GM23338 (cell line): ENCODE measurements around the gene LTBP2. TPM values are rescaled to one million over a fixed set of nuclear protein-coding genes. Genes with fewer than 3 reads are reported as not detected.

ENCODE experiments used
- ATAC-seq: fragments of 200-7000 bp; cut with Tn5 transposase; 3 replicates; pipeline ENCODE4 v1.9.1; 2020
- DNase-seq: peaks from one replicate; pipeline ENCODE4 v3.0.0-alpha.2; 2015; ENCODE audit warnings: low spot score
- H2AFZ ChIP-seq: fragments of 200-600 bp; sonication (generic); 2 replicates; pipeline ENCODE4 v1.8.0; 2016; ENCODE audit warnings: antibody characterized with exemption, mild to moderate bottlenecking, moderate library complexity
- H3F3A ChIP-seq: fragments of 200-600 bp; sonication (generic); replicated peaks from 2 replicates; pipeline ENCODE4 v1.8.0; 2017; ENCODE audit warnings: antibody characterized with exemption, mixed run types, low read depth
- H3K27ac ChIP-seq: fragments of 200-600 bp; sonication (generic); 2 replicates; pipeline ENCODE4 v1.6.1; 2016; ENCODE audit warnings: low read depth
- H3K27me3 ChIP-seq: fragments of 200-600 bp; sonication (generic); 2 replicates; pipeline ENCODE4 v1.8.0; 2016; ENCODE audit warnings: mild to moderate bottlenecking, mixed run types, moderate library complexity; ENCODE audit not compliant: insufficient read depth
- H3K36me3 ChIP-seq: fragments of 200-600 bp; sonication (generic); 2 replicates; pipeline ENCODE4 v1.8.0; 2016; ENCODE audit warnings: mild to moderate bottlenecking; ENCODE audit not compliant: insufficient read depth
- H3K4me1 ChIP-seq: fragments of 200-600 bp; sonication (generic); 2 replicates; pipeline ENCODE4 v1.8.0; 2016; ENCODE audit warnings: mild to moderate bottlenecking, moderate library complexity; ENCODE audit not compliant: insufficient read depth
- H3K4me2 ChIP-seq: fragments of 200-600 bp; sonication (generic); 2 replicates; pipeline ENCODE4 v1.7.1; 2017; ENCODE audit warnings: mixed run types
- H3K4me3 ChIP-seq: fragments of 200-600 bp; sonication (generic); 2 replicates; pipeline ENCODE4 v1.6.1; 2016; ENCODE audit warnings: mixed run types
- H3K79me2 ChIP-seq: fragments of 200-600 bp; sonication (generic); replicated peaks from 2 replicates; pipeline ENCODE4 v1.8.0; 2017; ENCODE audit warnings: mild to moderate bottlenecking; ENCODE audit not compliant: insufficient read depth
- H3K9me2 ChIP-seq: fragments of 200-600 bp; sonication (generic); 2 replicates; pipeline ENCODE4 v1.8.0; 2017; ENCODE audit not compliant: insufficient read depth
- H4K20me1 ChIP-seq: fragments of 200-600 bp; sonication (generic); replicated peaks from 2 replicates; pipeline ENCODE4 v1.8.0; 2017; ENCODE audit warnings: mild to moderate bottlenecking; ENCODE audit not compliant: insufficient read depth
- H3K27ac Mint-ChIP-seq: 2 replicates; pipeline ENCODE4 v1.8.0; 2020; ENCODE audit warnings: inconsistent platforms, mild to moderate bottlenecking, moderate library complexity, mixed read lengths
- H3K27me3 Mint-ChIP-seq: 3 replicates; pipeline ENCODE4 v1.8.0; 2022; ENCODE audit warnings: low read depth, mild to moderate bottlenecking, moderate library complexity, mixed read lengths, inconsistent platforms; ENCODE audit not compliant: insufficient read depth, poor library complexity
- H3K36me3 Mint-ChIP-seq: 3 replicates; pipeline ENCODE4 v1.8.0; 2021; ENCODE audit warnings: low read depth, mild to moderate bottlenecking, inconsistent platforms, moderate library complexity, mixed read lengths
- H3K4me1 Mint-ChIP-seq: 3 replicates; pipeline ENCODE4 v1.8.0; 2020; ENCODE audit warnings: mild to moderate bottlenecking, inconsistent platforms, mixed read lengths
- H3K4me3 Mint-ChIP-seq: 3 replicates; pipeline ENCODE4 v1.8.0; 2021; ENCODE audit warnings: moderate library complexity, mild to moderate bottlenecking, inconsistent platforms, mixed read lengths
- H3K9me3 Mint-ChIP-seq: 3 replicates; pipeline ENCODE4 v1.8.0; 2020; ENCODE audit warnings: moderate library complexity, mild to moderate bottlenecking, inconsistent platforms, mixed read lengths
- CREB1 ChIP-seq: fragments of 250-450 bp; sonication (Bioruptor Pico); IDR thresholded peaks from 2 replicates; pipeline ENCODE4 v1.5.0; 2020; ENCODE audit warnings: low read depth, mild to moderate bottlenecking, moderate library complexity
- EZH2 ChIP-seq: fragments of 200-600 bp; sonication (generic); IDR thresholded peaks from one replicate; pipeline ENCODE4 v1.8.0; 2017; ENCODE audit warnings: antibody characterized with exemption, mild to moderate bottlenecking, low read depth; ENCODE audit not compliant: unreplicated experiment
- EZH2phosphoT487 ChIP-seq: fragments of 200-600 bp; sonication (generic); IDR thresholded peaks from one replicate; pipeline ENCODE4 v1.8.1; 2018; ENCODE audit warnings: antibody characterized with exemption; ENCODE audit not compliant: unreplicated experiment
- JUNB ChIP-seq: IDR thresholded peaks from one replicate; pipeline ENCODE4 v1.6.1; 2016; ENCODE audit warnings: antibody characterized with exemption; ENCODE audit not compliant: unreplicated experiment
- NANOG ChIP-seq: IDR thresholded peaks from 2 replicates; pipeline ENCODE4 v1.6.1; 2016; ENCODE audit warnings: antibody characterized with exemption, borderline replicate concordance
- POLR2AphosphoS5 ChIP-seq: IDR thresholded peaks from 2 replicates; pipeline ENCODE4 v1.6.1; 2016; ENCODE audit warnings: antibody characterized with exemption, low read depth
- STAT1 ChIP-seq: IDR thresholded peaks from one replicate; pipeline ENCODE4 v1.6.1; 2016; ENCODE audit warnings: antibody characterized with exemption; ENCODE audit not compliant: unreplicated experiment
- ZNF114 ChIP-seq: fragments of 250-450 bp; sonication (Bioruptor Pico); IDR thresholded peaks from 2 replicates; pipeline ENCODE4 v1.5.0; 2020; ENCODE audit warnings: mild to moderate bottlenecking, moderate library complexity
- ZNF331 ChIP-seq: fragments of 250-450 bp; sonication (Bioruptor Pico); IDR thresholded peaks from 2 replicates; pipeline ENCODE4 v1.5.0; 2020; ENCODE audit warnings: low read depth, mild to moderate bottlenecking, moderate library complexity
- polyA plus RNA-seq: library from polyadenylated mRNA; unstranded; fragments of >200 nt; fragmentation: Nextera tagmentation; extraction: Ambion mirVana; gene quantifications from 2 replicates; pipeline ENCODE4 v1.2.1, GENCODE V29; 2016
- total RNA-seq: library from RNA; depleted of rRNA; stranded (reverse); fragments of >200 nt; shearing (Covaris generic); gene quantifications from 2 replicates; pipeline ENCODE4 v1.2.3, GENCODE V29; 2014
- TF ChIP-seq, protein P1 (sequence below): IDR thresholded peaks from one replicate; pipeline ENCODE4 v1.6.1; 2018; ENCODE audit warnings: antibody characterized with exemption; ENCODE audit not compliant: unreplicated experiment
- TF ChIP-seq, protein P2 (sequence below), 2 experiments: fragments of 200-600 bp in 1 of 2; sonication (generic) in 1 of 2; conservative IDR thresholded peaks; 2 replicates each; pipeline versions ENCODE4 v1.5.1 to v1.6.1; 2016 to 2017; ENCODE audit warnings: antibody characterized with exemption in 2 of 2, low read depth in 2 of 2, mild to moderate bottlenecking in 2 of 2, moderate library complexity in 1 of 2
- TF ChIP-seq, protein P3 (sequence below): fragments of 250-450 bp; sonication (Bioruptor Pico); IDR thresholded peaks from 2 replicates; pipeline ENCODE4 v1.5.0; 2020; ENCODE audit warnings: mild to moderate bottlenecking, moderate library complexity
- TF ChIP-seq, protein P4 (sequence below): IDR thresholded peaks from 2 replicates; pipeline ENCODE4 v1.6.1; 2016; ENCODE audit warnings: antibody characterized with exemption

The LTBP2 gene
- total and polyA plus RNA-seq, 2 experiments from 2014 or later: 0.27 to 0.49 TPM

DNA sequence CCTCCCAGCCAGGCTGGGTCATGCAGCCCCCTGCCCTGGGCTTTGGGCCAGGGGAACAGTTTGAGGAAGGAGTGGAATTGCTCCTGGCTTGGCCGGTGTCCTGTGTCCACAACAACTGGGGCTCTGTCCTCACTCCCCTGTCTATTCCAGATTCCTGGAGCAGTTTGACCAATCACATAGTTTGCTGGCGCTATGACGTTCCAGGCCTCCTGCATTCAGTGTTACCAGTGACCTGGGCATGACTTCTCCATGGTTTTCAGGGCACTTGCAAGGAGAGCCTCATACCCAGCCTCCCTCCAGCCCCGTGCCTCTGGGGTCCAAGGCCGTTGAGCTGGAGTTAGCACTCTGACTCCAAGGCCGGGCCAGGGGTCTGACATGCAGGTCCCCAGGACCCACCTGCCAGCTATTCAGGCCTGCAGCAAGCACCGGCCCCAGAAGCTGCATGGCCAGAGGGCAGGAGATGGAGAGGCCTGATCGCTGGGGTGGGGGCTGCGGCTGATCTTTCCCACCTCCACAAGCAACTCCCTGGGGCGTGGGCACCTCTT lies 84.2 kb downstream of the LTBP2 start:
- H3K27ac ChIP-seq: no peak overlapping the region

More for the DNA sequence above, 84.2 kb downstream of the LTBP2 start:
- no peak overlapping the region for H3K4me2 ChIP-seq
- no peaks in the 10 kb centered on the region for H3K36me3 ChIP-seq
- no peaks in the 10 kb centered on the region for H3K4me1 ChIP-seq
- no peak for DNase-seq
- H4K20me1 ChIP-seq: no peaks in the 10 kb centered on the region
- H3K9me2 ChIP-seq: no peaks in the 10 kb centered on the region
- no peaks in the 10 kb centered on the region for H3F3A ChIP-seq
- no peaks in the 10 kb centered on the region for H3K79me2 ChIP-seq
- Mint-ChIP-seq H3K27ac (no peak overlapping the region), H3K27me3 (peaks cover 10% of the 10 kb centered on the region), H3K4me1 (peaks cover 15% of the 10 kb centered on the region), H3K9me3 (no peaks in the 10 kb centered on the region), H3K4me3 (no peak overlapping the region), H3K36me3 (no peaks in the 10 kb centered on the region)
- ATAC-seq: no peak
- TF ChIP-seq EZH2phosphoT487: no peak
- TF ChIP-seq, protein P1, sequence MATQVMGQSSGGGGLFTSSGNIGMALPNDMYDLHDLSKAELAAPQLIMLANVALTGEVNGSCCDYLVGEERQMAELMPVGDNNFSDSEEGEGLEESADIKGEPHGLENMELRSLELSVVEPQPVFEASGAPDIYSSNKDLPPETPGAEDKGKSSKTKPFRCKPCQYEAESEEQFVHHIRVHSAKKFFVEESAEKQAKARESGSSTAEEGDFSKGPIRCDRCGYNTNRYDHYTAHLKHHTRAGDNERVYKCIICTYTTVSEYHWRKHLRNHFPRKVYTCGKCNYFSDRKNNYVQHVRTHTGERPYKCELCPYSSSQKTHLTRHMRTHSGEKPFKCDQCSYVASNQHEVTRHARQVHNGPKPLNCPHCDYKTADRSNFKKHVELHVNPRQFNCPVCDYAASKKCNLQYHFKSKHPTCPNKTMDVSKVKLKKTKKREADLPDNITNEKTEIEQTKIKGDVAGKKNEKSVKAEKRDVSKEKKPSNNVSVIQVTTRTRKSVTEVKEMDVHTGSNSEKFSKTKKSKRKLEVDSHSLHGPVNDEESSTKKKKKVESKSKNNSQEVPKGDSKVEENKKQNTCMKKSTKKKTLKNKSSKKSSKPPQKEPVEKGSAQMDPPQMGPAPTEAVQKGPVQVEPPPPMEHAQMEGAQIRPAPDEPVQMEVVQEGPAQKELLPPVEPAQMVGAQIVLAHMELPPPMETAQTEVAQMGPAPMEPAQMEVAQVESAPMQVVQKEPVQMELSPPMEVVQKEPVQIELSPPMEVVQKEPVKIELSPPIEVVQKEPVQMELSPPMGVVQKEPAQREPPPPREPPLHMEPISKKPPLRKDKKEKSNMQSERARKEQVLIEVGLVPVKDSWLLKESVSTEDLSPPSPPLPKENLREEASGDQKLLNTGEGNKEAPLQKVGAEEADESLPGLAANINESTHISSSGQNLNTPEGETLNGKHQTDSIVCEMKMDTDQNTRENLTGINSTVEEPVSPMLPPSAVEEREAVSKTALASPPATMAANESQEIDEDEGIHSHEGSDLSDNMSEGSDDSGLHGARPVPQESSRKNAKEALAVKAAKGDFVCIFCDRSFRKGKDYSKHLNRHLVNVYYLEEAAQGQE: no peak
- TF ChIP-seq, protein P2, sequence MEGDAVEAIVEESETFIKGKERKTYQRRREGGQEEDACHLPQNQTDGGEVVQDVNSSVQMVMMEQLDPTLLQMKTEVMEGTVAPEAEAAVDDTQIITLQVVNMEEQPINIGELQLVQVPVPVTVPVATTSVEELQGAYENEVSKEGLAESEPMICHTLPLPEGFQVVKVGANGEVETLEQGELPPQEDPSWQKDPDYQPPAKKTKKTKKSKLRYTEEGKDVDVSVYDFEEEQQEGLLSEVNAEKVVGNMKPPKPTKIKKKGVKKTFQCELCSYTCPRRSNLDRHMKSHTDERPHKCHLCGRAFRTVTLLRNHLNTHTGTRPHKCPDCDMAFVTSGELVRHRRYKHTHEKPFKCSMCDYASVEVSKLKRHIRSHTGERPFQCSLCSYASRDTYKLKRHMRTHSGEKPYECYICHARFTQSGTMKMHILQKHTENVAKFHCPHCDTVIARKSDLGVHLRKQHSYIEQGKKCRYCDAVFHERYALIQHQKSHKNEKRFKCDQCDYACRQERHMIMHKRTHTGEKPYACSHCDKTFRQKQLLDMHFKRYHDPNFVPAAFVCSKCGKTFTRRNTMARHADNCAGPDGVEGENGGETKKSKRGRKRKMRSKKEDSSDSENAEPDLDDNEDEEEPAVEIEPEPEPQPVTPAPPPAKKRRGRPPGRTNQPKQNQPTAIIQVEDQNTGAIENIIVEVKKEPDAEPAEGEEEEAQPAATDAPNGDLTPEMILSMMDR (conservative IDR thresholded peaks at IDR 0.05; ENCODE audit: low read depth in 2 of 2): no peak
- no peak for TF ChIP-seq EZH2
- TF ChIP-seq NANOG: no peak
- TF ChIP-seq, protein P3, sequence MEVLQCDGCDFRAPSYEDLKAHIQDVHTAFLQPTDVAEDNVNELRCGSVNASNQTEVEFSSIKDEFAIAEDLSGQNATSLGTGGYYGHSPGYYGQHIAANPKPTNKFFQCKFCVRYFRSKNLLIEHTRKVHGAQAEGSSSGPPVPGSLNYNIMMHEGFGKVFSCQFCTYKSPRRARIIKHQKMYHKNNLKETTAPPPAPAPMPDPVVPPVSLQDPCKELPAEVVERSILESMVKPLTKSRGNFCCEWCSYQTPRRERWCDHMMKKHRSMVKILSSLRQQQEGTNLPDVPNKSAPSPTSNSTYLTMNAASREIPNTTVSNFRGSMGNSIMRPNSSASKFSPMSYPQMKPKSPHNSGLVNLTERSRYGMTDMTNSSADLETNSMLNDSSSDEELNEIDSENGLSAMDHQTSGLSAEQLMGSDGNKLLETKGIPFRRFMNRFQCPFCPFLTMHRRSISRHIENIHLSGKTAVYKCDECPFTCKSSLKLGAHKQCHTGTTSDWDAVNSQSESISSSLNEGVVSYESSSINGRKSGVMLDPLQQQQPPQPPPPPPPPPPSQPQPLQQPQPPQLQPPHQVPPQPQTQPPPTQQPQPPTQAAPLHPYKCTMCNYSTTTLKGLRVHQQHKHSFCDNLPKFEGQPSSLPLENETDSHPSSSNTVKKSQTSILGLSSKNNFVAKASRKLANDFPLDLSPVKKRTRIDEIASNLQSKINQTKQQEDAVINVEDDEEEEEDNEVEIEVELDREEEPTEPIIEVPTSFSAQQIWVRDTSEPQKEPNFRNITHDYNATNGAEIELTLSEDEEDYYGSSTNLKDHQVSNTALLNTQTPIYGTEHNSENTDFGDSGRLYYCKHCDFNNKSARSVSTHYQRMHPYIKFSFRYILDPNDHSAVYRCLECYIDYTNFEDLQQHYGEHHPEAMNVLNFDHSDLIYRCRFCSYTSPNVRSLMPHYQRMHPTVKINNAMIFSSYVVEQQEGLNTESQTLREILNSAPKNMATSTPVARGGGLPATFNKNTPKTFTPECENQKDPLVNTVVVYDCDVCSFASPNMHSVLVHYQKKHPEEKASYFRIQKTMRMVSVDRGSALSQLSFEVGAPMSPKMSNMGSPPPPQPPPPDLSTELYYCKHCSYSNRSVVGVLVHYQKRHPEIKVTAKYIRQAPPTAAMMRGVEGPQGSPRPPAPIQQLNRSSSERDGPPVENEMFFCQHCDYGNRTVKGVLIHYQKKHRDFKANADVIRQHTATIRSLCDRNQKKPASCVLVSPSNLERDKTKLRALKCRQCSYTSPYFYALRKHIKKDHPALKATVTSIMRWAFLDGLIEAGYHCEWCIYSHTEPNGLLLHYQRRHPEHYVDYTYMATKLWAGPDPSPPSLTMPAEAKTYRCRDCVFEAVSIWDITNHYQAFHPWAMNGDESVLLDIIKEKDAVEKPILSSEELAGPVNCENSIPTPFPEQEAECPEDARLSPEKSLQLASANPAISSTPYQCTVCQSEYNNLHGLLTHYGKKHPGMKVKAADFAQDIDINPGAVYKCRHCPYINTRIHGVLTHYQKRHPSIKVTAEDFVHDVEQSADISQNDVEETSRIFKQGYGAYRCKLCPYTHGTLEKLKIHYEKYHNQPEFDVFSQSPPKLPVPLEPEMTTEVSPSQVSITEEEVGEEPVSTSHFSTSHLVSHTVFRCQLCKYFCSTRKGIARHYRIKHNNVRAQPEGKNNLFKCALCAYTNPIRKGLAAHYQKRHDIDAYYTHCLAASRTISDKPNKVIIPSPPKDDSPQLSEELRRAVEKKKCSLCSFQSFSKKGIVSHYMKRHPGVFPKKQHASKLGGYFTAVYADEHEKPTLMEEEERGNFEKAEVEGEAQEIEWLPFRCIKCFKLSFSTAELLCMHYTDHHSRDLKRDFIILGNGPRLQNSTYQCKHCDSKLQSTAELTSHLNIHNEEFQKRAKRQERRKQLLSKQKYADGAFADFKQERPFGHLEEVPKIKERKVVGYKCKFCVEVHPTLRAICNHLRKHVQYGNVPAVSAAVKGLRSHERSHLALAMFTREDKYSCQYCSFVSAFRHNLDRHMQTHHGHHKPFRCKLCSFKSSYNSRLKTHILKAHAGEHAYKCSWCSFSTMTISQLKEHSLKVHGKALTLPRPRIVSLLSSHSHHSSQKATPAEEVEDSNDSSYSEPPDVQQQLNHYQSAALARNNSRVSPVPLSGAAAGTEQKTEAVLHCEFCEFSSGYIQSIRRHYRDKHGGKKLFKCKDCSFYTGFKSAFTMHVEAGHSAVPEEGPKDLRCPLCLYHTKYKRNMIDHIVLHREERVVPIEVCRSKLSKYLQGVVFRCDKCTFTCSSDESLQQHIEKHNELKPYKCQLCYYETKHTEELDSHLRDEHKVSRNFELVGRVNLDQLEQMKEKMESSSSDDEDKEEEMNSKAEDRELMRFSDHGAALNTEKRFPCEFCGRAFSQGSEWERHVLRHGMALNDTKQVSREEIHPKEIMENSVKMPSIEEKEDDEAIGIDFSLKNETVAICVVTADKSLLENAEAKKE (CRISPR knock-in tag): no peak
- no peak for TF ChIP-seq JUNB
- TF ChIP-seq POLR2AphosphoS5: no peak
- TF ChIP-seq ZNF331 (CRISPR knock-in tag): no peak
- no peak for TF ChIP-seq ZNF114 (CRISPR knock-in tag)
- TF ChIP-seq STAT1: no peak
- TF ChIP-seq, protein P4, sequence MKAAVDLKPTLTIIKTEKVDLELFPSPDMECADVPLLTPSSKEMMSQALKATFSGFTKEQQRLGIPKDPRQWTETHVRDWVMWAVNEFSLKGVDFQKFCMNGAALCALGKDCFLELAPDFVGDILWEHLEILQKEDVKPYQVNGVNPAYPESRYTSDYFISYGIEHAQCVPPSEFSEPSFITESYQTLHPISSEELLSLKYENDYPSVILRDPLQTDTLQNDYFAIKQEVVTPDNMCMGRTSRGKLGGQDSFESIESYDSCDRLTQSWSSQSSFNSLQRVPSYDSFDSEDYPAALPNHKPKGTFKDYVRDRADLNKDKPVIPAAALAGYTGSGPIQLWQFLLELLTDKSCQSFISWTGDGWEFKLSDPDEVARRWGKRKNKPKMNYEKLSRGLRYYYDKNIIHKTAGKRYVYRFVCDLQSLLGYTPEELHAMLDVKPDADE: no peak
- TF ChIP-seq CREB1 (CRISPR knock-in tag): no peak
- H3K4me3 ChIP-seq: no peak overlapping the region
- H2AFZ ChIP-seq: 0 out of 2 replicates have a peak overlapping the region, but pooled peaks have one; percentile 76
- no peaks in the 10 kb centered on the region for H3K27me3 ChIP-seq
